HCT116 (cell line): Measurements from ENCODE around the gene KANK2.

Source experiments
- EZH2 ChIP-seq: fragments of 200-600 bp; sonication (generic); IDR thresholded peaks from 2 replicates; pipeline ENCODE4 v1.6.1; 2017; ENCODE audit warnings: antibody characterized with exemption, mixed run types
- EZH2phosphoT487 ChIP-seq: fragments of 200-600 bp; IDR thresholded peaks from 2 replicates; pipeline ENCODE4 v1.6.1; 2018; ENCODE audit warnings: antibody characterized with exemption, borderline replicate concordance
- FOSL1 ChIP-seq: IDR thresholded peaks from 2 replicates; pipeline ENCODE4 v1.6.1; 2012; ENCODE audit warnings: low read depth
- POLR2A ChIP-seq: IDR thresholded peaks from 2 replicates; pipeline ENCODE4 v1.7.0; 2011; ENCODE audit warnings: borderline replicate concordance; ENCODE audit not compliant: insufficient read depth, insufficient read length; ENCODE audit errors: extremely low read depth
- SIN3A ChIP-seq: IDR thresholded peaks from 2 replicates; pipeline ENCODE4 v1.6.1; 2012; ENCODE audit warnings: low read depth
- TCF7L2 ChIP-seq: IDR thresholded peaks from 2 replicates; pipeline ENCODE4 v1.7.0; 2011; ENCODE audit warnings: borderline replicate concordance, inconsistent platforms; ENCODE audit not compliant: insufficient read depth, insufficient read length; ENCODE audit errors: extremely low read depth
- YY1 ChIP-seq: IDR thresholded peaks from 2 replicates; pipeline ENCODE4 v1.6.1; 2011; ENCODE audit warnings: low read length, low read depth, moderate library complexity, mild to moderate bottlenecking; ENCODE audit not compliant: insufficient replicate concordance; ENCODE audit errors: extremely low read depth
- ZFX ChIP-seq: fragments of 450-650 bp; IDR thresholded peaks from 2 replicates; pipeline ENCODE4 v1.6.1; 2017
- ZNF274 ChIP-seq: fragments of 200-500 bp; sonication (Bioruptor generic); IDR thresholded peaks from 2 replicates; pipeline ENCODE4 v1.6.1; 2014; ENCODE audit warnings: mild to moderate bottlenecking, low read depth, low read length, inconsistent platforms
- TF ChIP-seq, protein P1 (sequence below), 3 experiments: fragments of 200-600 bp in 1 of 3; sonication (generic) in 1 of 3; IDR thresholded peaks in 2 of 3; conservative IDR thresholded peaks in 1 of 3; 2 replicates each; pipeline ENCODE4 v1.5.1; 2012 to 2017; ENCODE audit warnings: low read depth in 2 of 3, low read length in 2 of 3, antibody characterized with exemption in 1 of 3, borderline replicate concordance in 1 of 3, control low read depth in 1 of 3, mild to moderate bottlenecking in 1 of 3, mixed read lengths in 1 of 3, mixed run types in 1 of 3, moderate library complexity in 1 of 3; ENCODE audit not compliant: insufficient read depth in 1 of 3
- TF ChIP-seq, protein P2 (sequence below): IDR thresholded peaks from 2 replicates; pipeline ENCODE4 v1.6.1; 2012
- TF ChIP-seq, protein P3 (sequence below): IDR thresholded peaks from 2 replicates; pipeline ENCODE4 v1.6.1; 2012; ENCODE audit warnings: low read depth

- TF ChIP-seq, protein P1, sequence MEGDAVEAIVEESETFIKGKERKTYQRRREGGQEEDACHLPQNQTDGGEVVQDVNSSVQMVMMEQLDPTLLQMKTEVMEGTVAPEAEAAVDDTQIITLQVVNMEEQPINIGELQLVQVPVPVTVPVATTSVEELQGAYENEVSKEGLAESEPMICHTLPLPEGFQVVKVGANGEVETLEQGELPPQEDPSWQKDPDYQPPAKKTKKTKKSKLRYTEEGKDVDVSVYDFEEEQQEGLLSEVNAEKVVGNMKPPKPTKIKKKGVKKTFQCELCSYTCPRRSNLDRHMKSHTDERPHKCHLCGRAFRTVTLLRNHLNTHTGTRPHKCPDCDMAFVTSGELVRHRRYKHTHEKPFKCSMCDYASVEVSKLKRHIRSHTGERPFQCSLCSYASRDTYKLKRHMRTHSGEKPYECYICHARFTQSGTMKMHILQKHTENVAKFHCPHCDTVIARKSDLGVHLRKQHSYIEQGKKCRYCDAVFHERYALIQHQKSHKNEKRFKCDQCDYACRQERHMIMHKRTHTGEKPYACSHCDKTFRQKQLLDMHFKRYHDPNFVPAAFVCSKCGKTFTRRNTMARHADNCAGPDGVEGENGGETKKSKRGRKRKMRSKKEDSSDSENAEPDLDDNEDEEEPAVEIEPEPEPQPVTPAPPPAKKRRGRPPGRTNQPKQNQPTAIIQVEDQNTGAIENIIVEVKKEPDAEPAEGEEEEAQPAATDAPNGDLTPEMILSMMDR (IDR thresholded peaks at IDR 0.05 in 2 of 3, conservative IDR thresholded peaks at IDR 0.05 in 1 of 3; ENCODE audit: borderline replicate concordance in 1 of 3, insufficient read depth in 1 of 3, low read depth in 2 of 3, low read length in 2 of 3) = no peak
- TF ChIP-seq EZH2 = no peak
- TF ChIP-seq, protein P2, sequence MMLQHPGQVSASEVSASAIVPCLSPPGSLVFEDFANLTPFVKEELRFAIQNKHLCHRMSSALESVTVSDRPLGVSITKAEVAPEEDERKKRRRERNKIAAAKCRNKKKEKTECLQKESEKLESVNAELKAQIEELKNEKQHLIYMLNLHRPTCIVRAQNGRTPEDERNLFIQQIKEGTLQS = no peak
- TF ChIP-seq, protein P3, sequence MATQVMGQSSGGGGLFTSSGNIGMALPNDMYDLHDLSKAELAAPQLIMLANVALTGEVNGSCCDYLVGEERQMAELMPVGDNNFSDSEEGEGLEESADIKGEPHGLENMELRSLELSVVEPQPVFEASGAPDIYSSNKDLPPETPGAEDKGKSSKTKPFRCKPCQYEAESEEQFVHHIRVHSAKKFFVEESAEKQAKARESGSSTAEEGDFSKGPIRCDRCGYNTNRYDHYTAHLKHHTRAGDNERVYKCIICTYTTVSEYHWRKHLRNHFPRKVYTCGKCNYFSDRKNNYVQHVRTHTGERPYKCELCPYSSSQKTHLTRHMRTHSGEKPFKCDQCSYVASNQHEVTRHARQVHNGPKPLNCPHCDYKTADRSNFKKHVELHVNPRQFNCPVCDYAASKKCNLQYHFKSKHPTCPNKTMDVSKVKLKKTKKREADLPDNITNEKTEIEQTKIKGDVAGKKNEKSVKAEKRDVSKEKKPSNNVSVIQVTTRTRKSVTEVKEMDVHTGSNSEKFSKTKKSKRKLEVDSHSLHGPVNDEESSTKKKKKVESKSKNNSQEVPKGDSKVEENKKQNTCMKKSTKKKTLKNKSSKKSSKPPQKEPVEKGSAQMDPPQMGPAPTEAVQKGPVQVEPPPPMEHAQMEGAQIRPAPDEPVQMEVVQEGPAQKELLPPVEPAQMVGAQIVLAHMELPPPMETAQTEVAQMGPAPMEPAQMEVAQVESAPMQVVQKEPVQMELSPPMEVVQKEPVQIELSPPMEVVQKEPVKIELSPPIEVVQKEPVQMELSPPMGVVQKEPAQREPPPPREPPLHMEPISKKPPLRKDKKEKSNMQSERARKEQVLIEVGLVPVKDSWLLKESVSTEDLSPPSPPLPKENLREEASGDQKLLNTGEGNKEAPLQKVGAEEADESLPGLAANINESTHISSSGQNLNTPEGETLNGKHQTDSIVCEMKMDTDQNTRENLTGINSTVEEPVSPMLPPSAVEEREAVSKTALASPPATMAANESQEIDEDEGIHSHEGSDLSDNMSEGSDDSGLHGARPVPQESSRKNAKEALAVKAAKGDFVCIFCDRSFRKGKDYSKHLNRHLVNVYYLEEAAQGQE = no peak
- no peak for TF ChIP-seq POLR2A
- TF ChIP-seq ZFX = no peak
- TF ChIP-seq EZH2phosphoT487 = no peak
- TF ChIP-seq ZNF274 = no peak
- no peak for TF ChIP-seq FOSL1
- no peak for TF ChIP-seq TCF7L2
- no peak for TF ChIP-seq YY1
- no peak for TF ChIP-seq SIN3A
These were observed 1.7 kb downstream of the KANK2 start for GRCh38 chr19:11195681-11196080.
